HEK293T (cell line): Measurements from ENCODE around the gene CRTAC1.

ENCODE experiments used
- ARNT ChIP-seq: fragments of 450-650 bp; IDR thresholded peaks from 2 replicates; pipeline ENCODE4 v1.6.1; 2017; ENCODE audit warnings: mild to moderate bottlenecking
- BHLHE40 ChIP-seq: fragments of 450-650 bp; IDR thresholded peaks from 2 replicates; pipeline ENCODE4 v1.6.1; 2016; ENCODE audit warnings: mild to moderate bottlenecking, moderate library complexity, borderline replicate concordance
- CTBP1 ChIP-seq: fragments of 450-650 bp; IDR thresholded peaks from 2 replicates; pipeline ENCODE4 v1.6.1; 2016; ENCODE audit warnings: borderline replicate concordance
- FOXM1 ChIP-seq: fragments of 450-650 bp; IDR thresholded peaks from 2 replicates; pipeline ENCODE4 v1.6.1; 2017; ENCODE audit warnings: mild to moderate bottlenecking, borderline replicate concordance
- L3MBTL2 ChIP-seq: fragments of 450-650 bp; conservative IDR thresholded peaks from 2 replicates; pipeline ENCODE4 v1.6.1; 2016; ENCODE audit warnings: mild to moderate bottlenecking
- LEF1 ChIP-seq: fragments of 450-650 bp; IDR thresholded peaks from 2 replicates; pipeline ENCODE4 v1.6.1; 2017; ENCODE audit warnings: mild to moderate bottlenecking, borderline replicate concordance
- PKNOX1 ChIP-seq: fragments of 450-650 bp; IDR thresholded peaks from 2 replicates; pipeline ENCODE4 v1.6.1; 2016
- SP1 ChIP-seq: fragments of 450-650 bp; IDR thresholded peaks from 2 replicates; pipeline ENCODE4 v1.6.1; 2017
- SUZ12 ChIP-seq: fragments of 450-650 bp; IDR thresholded peaks from 2 replicates; pipeline ENCODE4 v1.6.1; 2016; ENCODE audit warnings: mild to moderate bottlenecking

- TF ChIP-seq SUZ12 (no peak), CTBP1 (no peak), LEF1 (no peak), L3MBTL2 (no peak), FOXM1 (no peak), PKNOX1 (no peak), SP1 (no peak), BHLHE40 (no peak), ARNT (no peak)
These were observed 147.3 kb downstream of the CRTAC1 start for GRCh38 chr10:97883092-97883485.
